Endothelial cell of umbilical vein (primary cell): ENCODE data around the gene GPSM1.

Source experiments
- EZH2 ChIP-seq: IDR thresholded peaks from 2 replicates; pipeline ENCODE4 v1.6.1; 2012; ENCODE audit warnings: borderline replicate concordance, low read depth, mild to moderate bottlenecking, moderate library complexity, low read length, inconsistent platforms; ENCODE audit not compliant: severe bottlenecking
- FOS ChIP-seq: IDR thresholded peaks from 2 replicates; pipeline ENCODE4 v1.6.1; 2011; ENCODE audit warnings: mild to moderate bottlenecking, low read length, moderate library complexity, borderline replicate concordance; ENCODE audit not compliant: insufficient read depth
- GATA2 ChIP-seq: IDR thresholded peaks from 2 replicates; pipeline ENCODE4 v1.7.0; 2011; ENCODE audit warnings: low read depth, mild to moderate bottlenecking, moderate library complexity, mixed read lengths, low read length; ENCODE audit not compliant: insufficient read length, insufficient read depth
- JUN ChIP-seq: IDR thresholded peaks from 2 replicates; pipeline ENCODE4 v1.6.1; 2011; ENCODE audit warnings: borderline replicate concordance, low read depth; ENCODE audit not compliant: insufficient read length, insufficient read depth
- MYC ChIP-seq: IDR thresholded peaks from one replicate; pipeline ENCODE4 v1.6.1; 2011; ENCODE audit warnings: mild to moderate bottlenecking, low read depth, low read length
- POLR2A ChIP-seq: IDR thresholded peaks from 2 replicates; pipeline ENCODE4 v1.6.1; 2012; ENCODE audit warnings: low read depth, mild to moderate bottlenecking, control low read depth, low read length
- POLR2AphosphoS5 ChIP-seq: IDR thresholded peaks from 2 replicates; pipeline ENCODE4 v1.6.1; 2012; ENCODE audit warnings: low read depth, mild to moderate bottlenecking, control low read depth, low read length, moderate library complexity; ENCODE audit not compliant: insufficient read depth
- TF ChIP-seq, protein P1 (sequence below), 2 donors: IDR thresholded peaks; 1 replicate in 1 of 2; 2 replicates in 1 of 2; pipeline ENCODE4 v1.5.1; 2011; ENCODE audit warnings: low read length in 2 of 2, mild to moderate bottlenecking in 2 of 2, moderate library complexity in 2 of 2, control low read depth in 1 of 2, inconsistent platforms in 1 of 2, low read depth in 1 of 2; ENCODE audit not compliant: insufficient read depth in 1 of 2; ENCODE audit errors: extremely low read depth in 1 of 2
- TF ChIP-seq, protein P2 (sequence below): IDR thresholded peaks from 2 replicates; pipeline ENCODE4 v1.6.1; 2011; ENCODE audit not compliant: insufficient read depth, insufficient read length

DNA sequence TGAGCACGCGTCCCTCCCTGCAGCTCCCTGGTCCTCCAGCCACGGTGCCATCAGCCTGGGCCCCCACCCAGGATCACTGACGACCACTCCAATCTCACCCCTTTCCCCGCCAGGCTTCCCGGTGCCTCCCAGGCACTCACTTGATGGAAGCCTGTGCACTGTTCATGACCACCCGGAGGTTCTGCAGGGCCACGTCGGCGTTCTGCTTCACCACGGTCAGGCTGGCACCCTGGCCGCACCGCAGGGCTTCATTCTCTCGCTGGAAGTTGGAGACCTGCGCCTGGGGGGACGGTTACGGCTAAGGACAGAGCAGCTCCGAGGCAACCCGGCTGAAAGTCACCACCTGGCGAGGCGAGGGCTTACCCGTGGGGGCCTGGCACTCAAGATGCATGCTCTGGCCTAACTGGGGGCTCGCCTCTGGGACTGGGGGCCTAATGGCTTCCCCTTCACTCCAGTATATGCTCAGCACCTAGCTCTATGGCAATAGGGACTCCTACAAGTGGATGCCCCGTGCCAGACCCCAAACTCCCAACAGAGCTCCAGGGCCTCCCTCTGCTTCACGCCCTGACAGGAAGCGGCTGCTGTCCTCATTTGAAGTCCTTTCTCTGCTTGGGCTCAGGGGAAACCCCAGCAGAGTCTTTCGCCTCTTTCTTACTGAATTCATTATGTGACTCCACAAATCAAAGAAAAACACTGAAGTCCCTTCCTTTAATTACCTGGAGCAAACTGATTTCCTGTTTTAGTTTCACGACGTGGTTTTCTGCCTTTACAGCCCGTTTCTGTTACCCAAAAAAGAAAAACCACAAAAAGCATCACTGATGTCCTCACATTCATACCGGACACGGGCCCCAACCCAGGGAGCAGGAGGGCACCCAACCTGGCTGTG is 76.8 kb downstream of the GPSM1 start:
- TF ChIP-seq, protein P1, sequence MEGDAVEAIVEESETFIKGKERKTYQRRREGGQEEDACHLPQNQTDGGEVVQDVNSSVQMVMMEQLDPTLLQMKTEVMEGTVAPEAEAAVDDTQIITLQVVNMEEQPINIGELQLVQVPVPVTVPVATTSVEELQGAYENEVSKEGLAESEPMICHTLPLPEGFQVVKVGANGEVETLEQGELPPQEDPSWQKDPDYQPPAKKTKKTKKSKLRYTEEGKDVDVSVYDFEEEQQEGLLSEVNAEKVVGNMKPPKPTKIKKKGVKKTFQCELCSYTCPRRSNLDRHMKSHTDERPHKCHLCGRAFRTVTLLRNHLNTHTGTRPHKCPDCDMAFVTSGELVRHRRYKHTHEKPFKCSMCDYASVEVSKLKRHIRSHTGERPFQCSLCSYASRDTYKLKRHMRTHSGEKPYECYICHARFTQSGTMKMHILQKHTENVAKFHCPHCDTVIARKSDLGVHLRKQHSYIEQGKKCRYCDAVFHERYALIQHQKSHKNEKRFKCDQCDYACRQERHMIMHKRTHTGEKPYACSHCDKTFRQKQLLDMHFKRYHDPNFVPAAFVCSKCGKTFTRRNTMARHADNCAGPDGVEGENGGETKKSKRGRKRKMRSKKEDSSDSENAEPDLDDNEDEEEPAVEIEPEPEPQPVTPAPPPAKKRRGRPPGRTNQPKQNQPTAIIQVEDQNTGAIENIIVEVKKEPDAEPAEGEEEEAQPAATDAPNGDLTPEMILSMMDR (IDR thresholded peaks at IDR 0.05; ENCODE audit: extremely low read depth in 1 of 2, insufficient read depth in 1 of 2, low read depth in 1 of 2, low read length in 2 of 2), result no peak
- no peak for TF ChIP-seq EZH2
- TF ChIP-seq POLR2AphosphoS5, result no peak
- no peak for TF ChIP-seq FOS
- TF ChIP-seq POLR2A, result no peak
- no peak for TF ChIP-seq MYC
- TF ChIP-seq GATA2, result no peak
- TF ChIP-seq, protein P2, sequence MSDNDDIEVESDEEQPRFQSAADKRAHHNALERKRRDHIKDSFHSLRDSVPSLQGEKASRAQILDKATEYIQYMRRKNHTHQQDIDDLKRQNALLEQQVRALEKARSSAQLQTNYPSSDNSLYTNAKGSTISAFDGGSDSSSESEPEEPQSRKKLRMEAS, result no peak
- TF ChIP-seq JUN, result no peak
